ENCODE results near the gene USP37. TPM values are rescaled to one million over a fixed set of nuclear protein-coding genes. Genes with fewer than 3 reads are reported as not detected.

Gene USP37
- total and polyA plus RNA-seq, 2 of the 4 experiments (the other 2 are of a cell fraction) = 1.6 to 6.5 TPM

DNA sequence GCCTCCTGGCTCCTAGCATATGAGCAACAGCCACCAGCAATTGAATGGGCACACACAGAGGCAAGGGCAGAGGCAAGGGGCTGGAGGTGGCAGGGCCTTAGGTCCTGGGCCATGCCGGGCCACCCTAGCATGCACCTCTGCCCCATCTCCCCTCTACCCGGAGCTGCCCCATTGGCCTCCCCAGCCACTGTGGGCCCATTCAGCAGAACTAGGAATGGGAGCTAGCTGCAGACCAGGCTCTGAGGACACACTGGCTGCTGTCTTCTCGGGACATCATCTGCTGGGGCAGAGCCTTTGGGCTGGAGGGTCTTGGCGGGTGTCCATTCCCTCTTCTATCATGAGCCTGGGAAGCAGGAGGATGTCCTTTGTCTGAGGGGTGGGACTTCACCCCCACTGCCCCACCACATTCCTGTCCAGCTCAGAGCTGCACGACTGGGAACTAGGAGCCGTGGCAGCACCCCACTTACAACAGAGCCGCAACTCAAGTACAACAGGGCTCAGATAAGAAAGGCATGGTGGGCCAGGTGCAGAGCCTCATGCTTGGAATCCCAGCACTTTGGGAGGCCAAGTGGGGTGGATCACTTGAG, 148.4 kb downstream of the USP37 start:
- H2BK20ac ChIP-seq (ENCODE audit: low read depth, low read length) = no peak overlapping the region
- no peak overlapping the region for H4K8ac ChIP-seq (ENCODE audit: low read depth in 2 of 2, low read length in 2 of 2)
- in situ Hi-C loops (cut with MboI; ENCODE audit: low sequenced_read_pairs) (no loop called here), dilution Hi-C loops (cut with HindIII; ENCODE audit: low sequenced_read_pairs, unreplicated experiment) (no loop called here), intact Hi-C loops (cut with micrococcal nuclease) (no loop called here)
- H3K9me1 ChIP-seq (ENCODE audit: insufficient read depth, low read length) = no peaks in the 10 kb centered on the region; the same call in 1 of the 2 replicates
- DNase-seq = no peak
- no peaks in the 10 kb centered on the region for H3K4me1 ChIP-seq (ENCODE audit: control insufficient read depth, insufficient read depth, low read length)
- H2BK5ac ChIP-seq (ENCODE audit: low read depth, low read length, poor library complexity, severe bottlenecking) = no peak overlapping the region
- peaks cover 12% of the 10 kb centered on the region for H3K27me3 ChIP-seq (ENCODE audit: control insufficient read depth, insufficient read depth, low read length)
- H2BK15ac ChIP-seq (ENCODE audit: low read depth, low read length) = no peak overlapping the region
- no peak overlapping the region for H3K4me3 ChIP-seq (ENCODE audit: insufficient read depth, low read depth, low read length)
- no peak overlapping the region for H2AK9ac ChIP-seq (replicated peaks; ENCODE audit: low read depth, low read length, poor library complexity)
- TF ChIP-seq MXI1 (IDR thresholded peaks at IDR 0.05; ENCODE audit: borderline replicate concordance, low read depth, low read length) (no peak), CHD1 (IDR thresholded peaks at IDR 0.05; ENCODE audit: low read depth, low read length) (no peak), FOS (IDR thresholded peaks at IDR 0.05; ENCODE audit: low read depth, low read length) (no peak), SMC3 (IDR thresholded peaks at IDR 0.05; ENCODE audit: low read depth, low read length) (no peak), MAZ (IDR thresholded peaks at IDR 0.05; ENCODE audit: borderline replicate concordance, low read depth, low read length) (no peak), RFX5 (IDR thresholded peaks at IDR 0.05; ENCODE audit: low read depth, low read length) (no peak), RAD21 (IDR thresholded peaks at IDR 0.05; ENCODE audit: low read length) (no peak), BHLHE40 (IDR thresholded peaks at IDR 0.05; ENCODE audit: low read depth, low read length) (no peak), RCOR1 (IDR thresholded peaks at IDR 0.05; ENCODE audit: insufficient replicate concordance, low read length) (no peak), USF2 (IDR thresholded peaks at IDR 0.05; ENCODE audit: low read depth, low read length) (no peak), POLR2A (IDR thresholded peaks at IDR 0.05; ENCODE audit: low read depth, low read length) (no peak), MAFK (IDR thresholded peaks at IDR 0.05; ENCODE audit: low read depth, low read length) (no peak)
- no peaks in the 10 kb centered on the region for H3K36me3 ChIP-seq (ENCODE audit: control insufficient read depth, insufficient read depth, low read length)
- H3K9me3 ChIP-seq (ENCODE audit: control insufficient read depth, insufficient read depth, low read length) = no peaks in the 10 kb centered on the region
- no peaks in the 10 kb centered on the region for H3K79me1 ChIP-seq (ENCODE audit: low read depth in 1 of 2, low read length in 2 of 2)
- H4K5ac ChIP-seq (ENCODE audit: low read depth, low read length) = no peak overlapping the region
- no peak overlapping the region for H2AFZ ChIP-seq (replicated peaks; ENCODE audit: low read length, poor library complexity)
- no CpG with 5 or more reads among the region's 7 CpGs for WGBS, 2 experiments (ENCODE audit: extremely low coverage in 2 of 2, insufficient read length in 1 of 2)
- H3K9ac ChIP-seq (ENCODE audit: low read depth, low read length) = no peak overlapping the region
- ATAC-seq (ENCODE audit: low read depth) = no peak
- H2BK120ac ChIP-seq (ENCODE audit: low read depth, low read length) = no peak overlapping the region
- no peak overlapping the region for H3K27ac ChIP-seq (ENCODE audit: insufficient read depth, low read length)
- H3K56ac ChIP-seq (ENCODE audit: extremely low read depth, insufficient read depth, low read length) = no peak overlapping the region
- no peak overlapping the region for H3K23ac ChIP-seq (ENCODE audit: low read depth, low read length)
- no peaks in the 10 kb centered on the region for H4K20me1 ChIP-seq (ENCODE audit: insufficient read depth, low read length)
- ChIA-PET POLR2A (ENCODE audit: unreplicated experiment) (no interaction called here), CTCF (no interaction called here)
- no peak overlapping the region for H2AK5ac ChIP-seq (ENCODE audit: low read depth, low read length)
- H3K4me2 ChIP-seq (ENCODE audit: low read depth, low read length) = no peak overlapping the region
- no TSS peak for BruUV-seq (replicated peaks)
- no peak overlapping the region for H3K18ac ChIP-seq (ENCODE audit: low read depth, low read length)
- no peak overlapping the region for H3K4ac ChIP-seq (ENCODE audit: low read depth, low read length)
- no peak overlapping the region for H3K14ac ChIP-seq (replicated peaks; ENCODE audit: low read depth, low read length)
- no peak overlapping the region for H4K91ac ChIP-seq (ENCODE audit: insufficient read depth, low read depth, low read length)

Measured in IMR-90 (cell line).